ENCODE data around the gene CCND2. TPM values are rescaled to one million over a fixed set of nuclear protein-coding genes. Genes with fewer than 3 reads are reported as not detected.

Gene CCND2
- total and polyA plus RNA-seq, 9 of the 15 experiments (the other 6 are each of a cell fraction or from before 2014, with no cell fraction given): 13.6 to 99.3 (median 39.6) TPM

- TF ChIP-seq E4F1 (CRISPR knock-in tag; IDR thresholded peaks at IDR 0.05; ENCODE audit: borderline replicate concordance): no peak
- no peak for TF ChIP-seq FOXO4 (CRISPR knock-in tag; IDR thresholded peaks at IDR 0.05)
- TF ChIP-seq ZNF239 (CRISPR knock-in tag; IDR thresholded peaks at IDR 0.05): no peak
- TF ChIP-seq, protein P1, sequence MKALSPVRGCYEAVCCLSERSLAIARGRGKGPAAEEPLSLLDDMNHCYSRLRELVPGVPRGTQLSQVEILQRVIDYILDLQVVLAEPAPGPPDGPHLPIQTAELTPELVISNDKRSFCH (CRISPR knock-in tag; IDR thresholded peaks at IDR 0.05): no peak
- TF ChIP-seq, protein P1 (tag; IDR thresholded peaks at IDR 0.05): 0 out of 2 replicates have a peak, but pooled peaks have one; percentile 19
- 0 out of 2 replicates have a peak, but pooled peaks have one; percentile 39 for TF ChIP-seq CXXC5 (CRISPR knock-in tag; IDR thresholded peaks at IDR 0.05)
- TF ChIP-seq, protein P2, sequence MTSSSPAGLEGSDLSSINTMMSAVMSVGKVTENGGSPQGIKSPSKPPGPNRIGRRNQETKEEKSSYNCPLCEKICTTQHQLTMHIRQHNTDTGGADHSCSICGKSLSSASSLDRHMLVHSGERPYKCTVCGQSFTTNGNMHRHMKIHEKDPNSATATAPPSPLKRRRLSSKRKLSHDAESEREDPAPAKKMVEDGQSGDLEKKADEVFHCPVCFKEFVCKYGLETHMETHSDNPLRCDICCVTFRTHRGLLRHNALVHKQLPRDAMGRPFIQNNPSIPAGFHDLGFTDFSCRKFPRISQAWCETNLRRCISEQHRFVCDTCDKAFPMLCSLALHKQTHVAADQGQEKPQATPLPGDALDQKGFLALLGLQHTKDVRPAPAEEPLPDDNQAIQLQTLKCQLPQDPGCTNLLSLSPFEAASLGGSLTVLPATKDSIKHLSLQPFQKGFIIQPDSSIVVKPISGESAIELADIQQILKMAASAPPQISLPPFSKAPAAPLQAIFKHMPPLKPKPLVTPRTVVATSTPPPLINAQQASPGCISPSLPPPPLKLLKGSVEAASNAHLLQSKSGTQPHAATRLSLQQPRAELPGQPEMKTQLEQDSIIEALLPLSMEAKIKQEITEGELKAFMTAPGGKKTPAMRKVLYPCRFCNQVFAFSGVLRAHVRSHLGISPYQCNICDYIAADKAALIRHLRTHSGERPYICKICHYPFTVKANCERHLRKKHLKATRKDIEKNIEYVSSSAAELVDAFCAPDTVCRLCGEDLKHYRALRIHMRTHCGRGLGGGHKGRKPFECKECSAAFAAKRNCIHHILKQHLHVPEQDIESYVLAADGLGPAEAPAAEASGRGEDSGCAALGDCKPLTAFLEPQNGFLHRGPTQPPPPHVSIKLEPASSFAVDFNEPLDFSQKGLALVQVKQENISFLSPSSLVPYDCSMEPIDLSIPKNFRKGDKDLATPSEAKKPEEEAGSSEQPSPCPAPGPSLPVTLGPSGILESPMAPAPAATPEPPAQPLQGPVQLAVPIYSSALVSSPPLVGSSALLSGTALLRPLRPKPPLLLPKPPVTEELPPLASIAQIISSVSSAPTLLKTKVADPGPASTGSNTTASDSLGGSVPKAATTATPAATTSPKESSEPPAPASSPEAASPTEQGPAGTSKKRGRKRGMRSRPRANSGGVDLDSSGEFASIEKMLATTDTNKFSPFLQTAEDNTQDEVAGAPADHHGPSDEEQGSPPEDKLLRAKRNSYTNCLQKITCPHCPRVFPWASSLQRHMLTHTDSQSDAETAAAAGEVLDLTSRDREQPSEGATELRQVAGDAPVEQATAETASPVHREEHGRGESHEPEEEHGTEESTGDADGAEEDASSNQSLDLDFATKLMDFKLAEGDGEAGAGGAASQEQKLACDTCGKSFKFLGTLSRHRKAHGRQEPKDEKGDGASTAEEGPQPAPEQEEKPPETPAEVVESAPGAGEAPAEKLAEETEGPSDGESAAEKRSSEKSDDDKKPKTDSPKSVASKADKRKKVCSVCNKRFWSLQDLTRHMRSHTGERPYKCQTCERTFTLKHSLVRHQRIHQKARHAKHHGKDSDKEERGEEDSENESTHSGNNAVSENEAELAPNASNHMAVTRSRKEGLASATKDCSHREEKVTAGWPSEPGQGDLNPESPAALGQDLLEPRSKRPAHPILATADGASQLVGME (CRISPR knock-in tag; IDR thresholded peaks at IDR 0.05): no peak
- TF ChIP-seq NR2F6 (CRISPR knock-in tag; IDR thresholded peaks at IDR 0.05): no peak
Measured at GRCh38 chr12:4270831-4271716, 2.5 kb upstream of the CCND2 start (continued).

All from K562 (cell line).